HepG2 (cell line): ENCODE data around the gene ADGRG6. TPM values are rescaled to one million over a fixed set of nuclear protein-coding genes. Genes with fewer than 3 reads are reported as not detected.
A peak's percentile ranks its signal among the peaks of the same experiment; 100 is the strongest.
"Not testable (repeated sequence)": the region's sequence is repeated elsewhere in the genome, so short reads cannot be mapped to it uniquely, and the experiment has no call there.

Source experiments
- ATAC-seq: fragments of 200-7000 bp; cut with Tn5 transposase; 3 replicates; pipeline ENCODE4 v1.9.1; 2020; ENCODE audit warnings: mild to moderate bottlenecking, moderate library complexity
- BruUV-seq: library from RNA; stranded (reverse); fragments of 400-500 nt; replicated peaks from 2 replicates; lab custom pipeline; 2021; lab: Mats Ljungman, UMichigan
- CTCF ChIA-PET: fragments of 300-600 bp; formaldehyde crosslinking; extraction: SDS; loops from one replicate; lab custom pipeline; 2021; ENCODE audit warnings: low total read pairs, inconsistent platforms, low intra/inter-chr PET ratio; lab: Yijun Ruan, JAX
- POLR2A ChIA-PET: fragments of 350-600 bp; sonication (Branson Sonifier 250); formaldehyde crosslinking; loops from one replicate; lab custom pipeline; 2020; ENCODE audit warnings: antibody characterized with exemption, inconsistent platforms; lab: Yijun Ruan, JAX
- DNase-seq: peaks from one replicate; pipeline ENCODE4 v3.0.0-alpha.2; 2015; ENCODE audit warnings: low spot score
- FAIRE-seq: peaks from 3 replicates; lab custom pipeline; 2011; peaks lifted over from hg19 to GRCh38; lab: Jason Lieb, UNC
- H2AFZ ChIP-seq: one replicate; pipeline ENCODE4 v1.6.1; 2011; ENCODE audit warnings: low read length, inconsistent platforms
- H3K27ac ChIP-seq: fragments of 300-600 bp; 3 replicates; pipeline ENCODE4 v1.8.0; 2011; ENCODE audit warnings: mixed run types, mild to moderate bottlenecking, mixed read lengths, low read length, inconsistent platforms; ENCODE audit not compliant: insufficient read depth; ENCODE audit errors: extremely low read length
- H3K27me3 ChIP-seq, 2 experiments: fragments of 200-600 bp in 1 of 2; 2 replicates in 1 of 2; 3 replicates in 1 of 2; pipeline versions ENCODE4 v1.6.0 to v1.8.0; 2011; ENCODE audit warnings: low read length in 2 of 2, mild to moderate bottlenecking in 2 of 2, moderate library complexity in 2 of 2, inconsistent platforms in 1 of 2; ENCODE audit not compliant: insufficient read depth in 2 of 2, control insufficient read depth in 1 of 2
- H3K36me3 ChIP-seq, 2 experiments: fragments of 200-600 bp in 1 of 2; replicated peaks in 1 of 2; 2 replicates in 1 of 2; 3 replicates in 1 of 2; pipeline versions ENCODE4 v1.5.1 to v1.8.0; 2011; ENCODE audit warnings: low read length in 2 of 2, inconsistent platforms in 1 of 2; ENCODE audit not compliant: insufficient read depth in 2 of 2, control insufficient read depth in 1 of 2
- H3K4me1 ChIP-seq: 2 replicates; pipeline ENCODE4 v1.5.1; 2012; ENCODE audit warnings: low read length, inconsistent platforms; ENCODE audit not compliant: insufficient read depth
- H3K4me2 ChIP-seq: 2 replicates; pipeline ENCODE4 v1.6.0; 2011; ENCODE audit warnings: low read depth, low read length, inconsistent platforms
- H3K4me3 ChIP-seq, 3 experiments: fragments of 200-600 bp in 1 of 3; sonication (generic), shearing (Covaris generic) in 1 of 3; replicated peaks in 1 of 3; 2 replicates each; pipeline ENCODE4 v1.5.1; 2011 to 2016; ENCODE audit warnings: low read length in 3 of 3, inconsistent platforms in 2 of 3, low read depth in 2 of 3, mild to moderate bottlenecking in 2 of 3, control low read depth in 1 of 3, mixed read lengths in 1 of 3; ENCODE audit not compliant: insufficient read depth in 1 of 3
- H3K79me2 ChIP-seq: one replicate; pipeline ENCODE4 v1.6.1; 2011; ENCODE audit warnings: low read length, inconsistent platforms; ENCODE audit not compliant: insufficient read depth
- H3K9ac ChIP-seq: 2 replicates; pipeline ENCODE4 v1.6.0; 2011; ENCODE audit warnings: mild to moderate bottlenecking, low read depth, low read length, inconsistent platforms; ENCODE audit not compliant: insufficient read depth
- H3K9me3 ChIP-seq: 2 replicates; pipeline ENCODE4 v1.5.1; 2012; ENCODE audit warnings: mild to moderate bottlenecking, low read length
- H4K20me1 ChIP-seq: 2 replicates; pipeline ENCODE4 v1.6.0; 2011; ENCODE audit warnings: inconsistent platforms, mild to moderate bottlenecking, low read length, moderate library complexity; ENCODE audit not compliant: insufficient read depth
- DR1 ChIP-seq: sonication (generic); formaldehyde crosslinking; IDR thresholded peaks from 2 replicates; pipeline ENCODE4 v1.8.0; 2021; ENCODE audit warnings: mild to moderate bottlenecking, missing genetic modification reagents, inconsistent platforms
- POGZ ChIP-seq: sonication (generic); formaldehyde crosslinking; IDR thresholded peaks from 2 replicates; pipeline ENCODE4 v1.4.0; 2020; ENCODE audit warnings: mild to moderate bottlenecking, missing genetic modification reagents
- RBM22 ChIP-seq: fragments of 200-400 bp; formaldehyde crosslinking; optimal IDR thresholded peaks from 2 replicates; pipeline ENCODE3; 2017; ENCODE audit warnings: mild to moderate bottlenecking, low read length, moderate library complexity
- SIX4 ChIP-seq: sonication (generic); formaldehyde crosslinking; IDR thresholded peaks from 2 replicates; pipeline ENCODE4 v1.4.0; 2020; ENCODE audit warnings: missing genetic modification reagents
- SRSF1 ChIP-seq: fragments of 200-400 bp; formaldehyde crosslinking; optimal IDR thresholded peaks from 2 replicates; pipeline ENCODE3; 2017; ENCODE audit warnings: mild to moderate bottlenecking, low read depth, low read length, moderate library complexity
- ZNF124 ChIP-seq: sonication (generic); formaldehyde crosslinking; IDR thresholded peaks from 2 replicates; pipeline ENCODE4 v1.4.0; 2020; ENCODE audit warnings: missing genetic modification reagents
- ZNF430 ChIP-seq: sonication (generic); formaldehyde crosslinking; IDR thresholded peaks from 2 replicates; pipeline ENCODE4 v1.9.0; 2021; ENCODE audit warnings: mild to moderate bottlenecking, missing genetic modification reagents
- WGBS: methylation state at CpG from one replicate; pipeline ENCODE4 v1.1.6; 2017; ENCODE audit warnings: low lambda C conversion rate; 5-methylcytosine and 5-hydroxymethylcytosine counted together
- in situ Hi-C: cut with HindIII; loops from 2 replicates; pipeline ENCODE4 v1.10.0; 2017; ENCODE audit warnings: low pct_unique_long_range_greater_than_20kb; ENCODE audit not compliant: extremely low pct_ligation_motif_present
- intact Hi-C: fragments of 100-400 bp; cut with micrococcal nuclease; formaldehyde crosslinking; loops from one replicate; pipeline ENCODE4 v1.10.0; 2022; ENCODE audit not compliant: unreplicated experiment
- polyA plus RNA-seq, 8 experiments: library from polyadenylated mRNA; depleted of rRNA in 3 of 8; stranded (reverse) in 7 of 8; unstranded in 1 of 8; fragments of >200 nt; fragmentation: Illumina TruSeq in 4 of 8; extraction: Trizol in 4 of 8; gene quantifications; 2 replicates each; pipeline versions ENCODE4 v1.2.1 to v1.2.3, GENCODE V29; 2011 to 2016; ENCODE audit warnings: low read depth in 4 of 8, missing spikeins in 1 of 8, mixed read lengths in 1 of 8; ENCODE audit not compliant: insufficient read depth in 1 of 8
- total RNA-seq, 5 experiments: library from RNA; depleted of rRNA; stranded (reverse); fragments of >200 nt; fragmentation: Illumina TruSeq; extraction: Trizol; gene quantifications; 2 replicates each; pipeline ENCODE4 v1.2.3, GENCODE V29; 2016; ENCODE audit warnings: low read depth in 1 of 5
- TF ChIP-seq, protein P1 (sequence below), 2 experiments: sonication (generic) in 1 of 2; formaldehyde crosslinking in 1 of 2; IDR thresholded peaks; 2 replicates each; pipeline versions ENCODE4 v1.4.0 to v1.6.1; 2018 to 2020; ENCODE audit warnings: missing genetic modification reagents in 2 of 2, borderline replicate concordance in 1 of 2, low read depth in 1 of 2, mild to moderate bottlenecking in 1 of 2, missing biosample characterization in 1 of 2
- TF ChIP-seq, protein P2 (sequence below): sonication (generic); formaldehyde crosslinking; IDR thresholded peaks from 2 replicates; pipeline ENCODE4 v1.8.1; 2023; ENCODE audit warnings: mild to moderate bottlenecking, moderate library complexity, missing genetic modification reagents
- TF ChIP-seq, protein P3 (sequence below): sonication (generic); formaldehyde crosslinking; IDR thresholded peaks from 2 replicates; pipeline ENCODE4 v1.4.0; 2020; ENCODE audit warnings: mild to moderate bottlenecking, missing genetic modification reagents

ADGRG6 gene
- total and polyA plus RNA-seq, 2 of the 13 experiments (the other 11 are each of a cell fraction or from before 2014, with no cell fraction given): 129 to 249 TPM

DNA sequence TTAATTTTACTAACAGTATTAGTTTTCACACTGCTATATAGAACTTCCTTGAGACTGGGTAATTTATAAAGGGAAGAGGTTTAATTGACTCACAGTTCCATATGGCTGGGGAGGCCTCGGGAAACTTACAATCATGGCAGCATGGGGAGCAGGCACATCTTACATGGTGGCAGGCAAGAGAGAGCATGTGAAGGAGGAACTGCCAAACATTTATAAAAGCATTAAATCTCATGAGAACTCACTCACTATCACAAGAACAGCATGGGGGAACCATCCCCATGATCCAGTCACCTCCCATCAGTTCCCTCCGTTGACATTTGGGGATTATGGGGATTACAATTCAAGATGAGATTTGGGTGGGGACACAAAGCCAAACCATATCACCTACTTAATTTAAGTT lies 126.7 kb downstream of the ADGRG6 start:
- ATAC-seq, FAIRE-seq, CTCF ChIA-PET, H3K27me3 ChIP-seq, intact Hi-C loops, BruUV-seq, H3K4me3 ChIP-seq, H3K4me1 ChIP-seq, H2AFZ ChIP-seq, H3K27ac ChIP-seq, DNase-seq, H3K79me2 ChIP-seq, H3K9me3 ChIP-seq: not testable (repeated sequence)
- H3K36me3 ChIP-seq: peaks cover 16 to 73% of the 10 kb centered on the region in 2 experiments
- TF ChIP-seq ZNF430 (CRISPR knock-in tag) (peak; percentile 95), RBM22 (peak; percentile 80)
- TF ChIP-seq, all 625 proteins: peak for 2; not testable (repeated sequence) for 623
- H3K4me2 ChIP-seq, in situ Hi-C loops, H3K9ac ChIP-seq, POLR2A ChIA-PET, H4K20me1 ChIP-seq: not testable (repeated sequence)
- 94% methylated on average over 2 of the region's 2 CpGs for WGBS

DNA sequence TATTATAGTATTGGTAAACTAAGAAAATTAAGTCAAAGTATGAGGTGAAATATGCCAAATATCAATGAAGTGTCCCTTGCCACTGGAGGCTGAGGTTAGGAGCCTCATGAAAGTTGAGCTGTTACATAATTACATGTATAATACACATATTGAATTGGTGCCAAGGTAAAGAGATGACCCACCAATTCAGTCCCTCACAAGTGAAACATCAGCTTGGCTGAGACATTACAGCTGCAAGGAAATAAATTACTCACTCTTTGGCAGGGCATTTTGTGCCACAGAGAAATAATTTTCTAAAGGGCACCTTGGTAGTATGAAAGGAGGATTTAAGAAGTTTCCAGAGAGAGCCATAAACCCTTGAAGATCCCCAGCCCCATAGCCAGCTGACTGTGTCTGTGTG lies 127.4 kb downstream of the ADGRG6 start:
- no peak overlapping the region for H3K9ac ChIP-seq
- POLR2A ChIA-PET: no interaction called here
- in situ Hi-C loops: no loop called here
- CTCF ChIA-PET: no interaction called here
- H4K20me1 ChIP-seq: no peaks in the 10 kb centered on the region; the same call in 1 of the 2 replicates
- intact Hi-C loops: no loop called here
- no peaks in the 10 kb centered on the region; the same call in 1 of the 2 replicates for H3K9me3 ChIP-seq
- H3K4me2 ChIP-seq: no peak overlapping the region
- H2AFZ ChIP-seq: no peak overlapping the region
- H3K4me1 ChIP-seq: no peaks in the 10 kb centered on the region
- no TSS peak for BruUV-seq
- no peak overlapping the region for H3K4me3 ChIP-seq
- FAIRE-seq (no peak), DNase-seq (no peak), ATAC-seq (no peak)
- H3K27ac ChIP-seq: no peak overlapping the region
- peaks cover 18 to 78% of the 10 kb centered on the region in 2 experiments for H3K36me3 ChIP-seq
- H3K27me3 ChIP-seq: no peaks in the 10 kb centered on the region
- TF ChIP-seq ZNF124 (no peak), RBM22 (peak; percentile 97), SIX4 (CRISPR knock-in tag) (no peak), SRSF1 (no peak), POGZ (CRISPR knock-in tag) (no peak), DR1 (CRISPR knock-in tag) (no peak)
- TF ChIP-seq, protein P1, sequence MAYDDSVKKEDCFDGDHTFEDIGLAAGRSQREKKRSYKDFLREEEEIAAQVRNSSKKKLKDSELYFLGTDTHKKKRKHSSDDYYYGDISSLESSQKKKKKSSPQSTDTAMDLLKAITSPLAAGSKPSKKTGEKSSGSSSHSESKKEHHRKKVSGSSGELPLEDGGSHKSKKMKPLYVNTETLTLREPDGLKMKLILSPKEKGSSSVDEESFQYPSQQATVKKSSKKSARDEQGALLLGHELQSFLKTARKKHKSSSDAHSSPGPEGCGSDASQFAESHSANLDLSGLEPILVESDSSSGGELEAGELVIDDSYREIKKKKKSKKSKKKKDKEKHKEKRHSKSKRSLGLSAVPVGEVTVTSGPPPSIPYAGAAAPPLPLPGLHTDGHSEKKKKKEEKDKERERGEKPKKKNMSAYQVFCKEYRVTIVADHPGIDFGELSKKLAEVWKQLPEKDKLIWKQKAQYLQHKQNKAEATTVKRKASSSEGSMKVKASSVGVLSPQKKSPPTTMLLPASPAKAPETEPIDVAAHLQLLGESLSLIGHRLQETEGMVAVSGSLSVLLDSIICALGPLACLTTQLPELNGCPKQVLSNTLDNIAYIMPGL (CRISPR knock-in tag; IDR thresholded peaks at IDR 0.05; ENCODE audit: borderline replicate concordance in 1 of 2, low read depth in 1 of 2): no peak
- TF ChIP-seq, protein P2, sequence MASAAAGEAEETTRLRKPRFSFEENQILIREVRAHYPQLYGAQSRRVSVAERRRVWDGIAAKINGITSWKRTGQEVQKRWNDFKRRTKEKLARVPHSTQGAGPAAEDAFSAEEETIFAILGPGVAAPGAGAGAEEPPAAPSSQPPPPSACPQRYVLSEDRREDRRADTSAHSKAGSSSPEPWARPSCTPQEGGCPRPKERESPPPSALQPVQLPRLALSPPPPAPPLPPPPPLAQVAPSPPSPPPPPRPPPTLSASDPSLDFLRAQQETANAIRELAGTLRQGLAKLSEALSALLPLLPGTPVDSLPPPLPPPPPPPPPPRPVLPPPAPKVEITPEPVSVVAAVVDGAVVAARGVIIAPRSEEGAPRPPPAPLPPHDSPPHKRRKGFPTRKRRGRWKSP (CRISPR knock-in tag): no peak
- TF ChIP-seq, protein P3, sequence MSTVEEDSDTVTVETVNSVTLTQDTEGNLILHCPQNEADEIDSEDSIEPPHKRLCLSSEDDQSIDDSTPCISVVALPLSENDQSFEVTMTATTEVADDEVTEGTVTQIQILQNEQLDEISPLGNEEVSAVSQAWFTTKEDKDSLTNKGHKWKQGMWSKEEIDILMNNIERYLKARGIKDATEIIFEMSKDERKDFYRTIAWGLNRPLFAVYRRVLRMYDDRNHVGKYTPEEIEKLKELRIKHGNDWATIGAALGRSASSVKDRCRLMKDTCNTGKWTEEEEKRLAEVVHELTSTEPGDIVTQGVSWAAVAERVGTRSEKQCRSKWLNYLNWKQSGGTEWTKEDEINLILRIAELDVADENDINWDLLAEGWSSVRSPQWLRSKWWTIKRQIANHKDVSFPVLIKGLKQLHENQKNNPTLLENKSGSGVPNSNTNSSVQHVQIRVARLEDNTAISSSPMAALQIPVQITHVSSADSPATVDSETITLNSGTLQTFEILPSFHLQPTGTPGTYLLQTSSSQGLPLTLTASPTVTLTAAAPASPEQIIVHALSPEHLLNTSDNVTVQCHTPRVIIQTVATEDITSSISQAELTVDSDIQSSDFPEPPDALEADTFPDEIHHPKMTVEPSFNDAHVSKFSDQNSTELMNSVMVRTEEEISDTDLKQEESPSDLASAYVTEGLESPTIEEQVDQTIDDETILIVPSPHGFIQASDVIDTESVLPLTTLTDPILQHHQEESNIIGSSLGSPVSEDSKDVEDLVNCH (CRISPR knock-in tag): no peak
- no peaks in the 10 kb centered on the region for H3K79me2 ChIP-seq
